HepG2 (cell line): ENCODE data around the gene EIF1. TPM values are rescaled to one million over a fixed set of nuclear protein-coding genes. Genes with fewer than 3 reads are reported as not detected.

Experiments
- ARID5B ChIP-seq: IDR thresholded peaks from 2 replicates; pipeline ENCODE4 v1.4.0; 2020; ENCODE audit warnings: mild to moderate bottlenecking, missing genetic modification reagents
- CBX5 ChIP-seq: sonication (generic); formaldehyde crosslinking; IDR thresholded peaks from 2 replicates; pipeline ENCODE4 v1.4.0; 2020; ENCODE audit warnings: missing genetic modification reagents, borderline replicate concordance
- DNMT1 ChIP-seq: sonication (generic); formaldehyde crosslinking; IDR thresholded peaks from 2 replicates; pipeline ENCODE4 v1.5.1; 2020; ENCODE audit warnings: mild to moderate bottlenecking, missing genetic modification reagents
- ETS1 ChIP-seq: sonication (generic); formaldehyde crosslinking; IDR thresholded peaks from 2 replicates; pipeline ENCODE4 v1.4.0; 2020; ENCODE audit warnings: missing genetic modification reagents
- HNRNPLL ChIP-seq: fragments of 200-400 bp; formaldehyde crosslinking; IDR thresholded peaks from 2 replicates; pipeline ENCODE4 v1.6.1; 2017; ENCODE audit warnings: mild to moderate bottlenecking, low read depth, low read length; ENCODE audit not compliant: poor library complexity, severe bottlenecking
- KLF11 ChIP-seq: IDR thresholded peaks from 2 replicates; pipeline ENCODE4 v1.6.1; 2016; ENCODE audit warnings: missing compliant biosample characterization
- MIER3 ChIP-seq: IDR thresholded peaks from 2 replicates; pipeline ENCODE4 v1.6.1; 2016; ENCODE audit warnings: missing compliant biosample characterization, borderline replicate concordance
- MTERF4 ChIP-seq: sonication (generic); formaldehyde crosslinking; IDR thresholded peaks from 2 replicates; pipeline ENCODE4 v1.8.0; 2023; ENCODE audit warnings: mild to moderate bottlenecking, missing genetic modification reagents
- NCOA1 ChIP-seq: sonication (generic); formaldehyde crosslinking; IDR thresholded peaks from 2 replicates; pipeline ENCODE4 v1.9.0; 2021; ENCODE audit warnings: missing genetic modification reagents
- NFYC ChIP-seq: IDR thresholded peaks from 2 replicates; pipeline ENCODE4 v1.6.1; 2016; ENCODE audit warnings: missing genetic modification reagents, missing compliant biosample characterization
- SATB2 ChIP-seq: sonication (generic); formaldehyde crosslinking; IDR thresholded peaks from 2 replicates; pipeline ENCODE4 v1.5.0; 2020; ENCODE audit warnings: missing genetic modification reagents
- SMAD3 ChIP-seq: sonication (generic); formaldehyde crosslinking; IDR thresholded peaks from 2 replicates; pipeline ENCODE4 v1.4.0; 2020; ENCODE audit warnings: missing genetic modification reagents
- THAP7 ChIP-seq: sonication (generic); formaldehyde crosslinking; IDR thresholded peaks from 2 replicates; pipeline ENCODE4 v1.8.1; 2023; ENCODE audit warnings: mild to moderate bottlenecking, missing genetic modification reagents
- ZBTB43 ChIP-seq: sonication (generic); formaldehyde crosslinking; conservative IDR thresholded peaks from 2 replicates; pipeline ENCODE4 v1.4.0; 2020; ENCODE audit warnings: missing genetic modification reagents
- ZNF20 ChIP-seq: sonication (generic); formaldehyde crosslinking; IDR thresholded peaks from 2 replicates; pipeline ENCODE4 v1.4.0; 2020; ENCODE audit warnings: mild to moderate bottlenecking, moderate library complexity, missing genetic modification reagents
- ZNF256 ChIP-seq: sonication (generic); formaldehyde crosslinking; conservative IDR thresholded peaks from 2 replicates; pipeline ENCODE4 v1.4.0; 2020; ENCODE audit warnings: missing genetic modification reagents
- ZNF354B ChIP-seq: sonication (generic); formaldehyde crosslinking; IDR thresholded peaks from 2 replicates; pipeline ENCODE4 v1.8.0; 2022; ENCODE audit warnings: mild to moderate bottlenecking, missing genetic modification reagents
- ZNF414 ChIP-seq: sonication (generic); formaldehyde crosslinking; IDR thresholded peaks from 2 replicates; pipeline ENCODE4 v1.5.0; 2020; ENCODE audit warnings: missing genetic modification reagents
- ZNF446 ChIP-seq: sonication (generic); formaldehyde crosslinking; IDR thresholded peaks from 2 replicates; pipeline ENCODE4 v1.5.0; 2020; ENCODE audit warnings: mild to moderate bottlenecking, missing genetic modification reagents
- ZNF564 ChIP-seq: sonication (generic); formaldehyde crosslinking; IDR thresholded peaks from 2 replicates; pipeline ENCODE4 v1.8.1; 2023; ENCODE audit warnings: mild to moderate bottlenecking, missing genetic modification reagents
- ZNF619 ChIP-seq: sonication (generic); formaldehyde crosslinking; IDR thresholded peaks from 2 replicates; pipeline ENCODE4 v1.4.0; 2020; ENCODE audit warnings: mild to moderate bottlenecking, missing genetic modification reagents
- ZNF709 ChIP-seq: sonication (generic); formaldehyde crosslinking; IDR thresholded peaks from 2 replicates; pipeline ENCODE4 v1.5.0; 2020; ENCODE audit warnings: mild to moderate bottlenecking, missing genetic modification reagents
- polyA plus RNA-seq, 8 experiments: library from polyadenylated mRNA; depleted of rRNA in 3 of 8; stranded (reverse) in 7 of 8; unstranded in 1 of 8; fragments of >200 nt; fragmentation: Illumina TruSeq in 4 of 8; extraction: Trizol in 4 of 8; gene quantifications; 2 replicates each; pipeline versions ENCODE4 v1.2.1 to v1.2.3, GENCODE V29; 2011 to 2016; ENCODE audit warnings: low read depth in 4 of 8, missing spikeins in 1 of 8, mixed read lengths in 1 of 8; ENCODE audit not compliant: insufficient read depth in 1 of 8
- total RNA-seq, 5 experiments: library from RNA; depleted of rRNA; stranded (reverse); fragments of >200 nt; fragmentation: Illumina TruSeq; extraction: Trizol; gene quantifications; 2 replicates each; pipeline ENCODE4 v1.2.3, GENCODE V29; 2016; ENCODE audit warnings: low read depth in 1 of 5

The EIF1 gene
- total and polyA plus RNA-seq, 2 of the 13 experiments (the other 11 are each of a cell fraction or from before 2014, with no cell fraction given): 147 to 517 TPM

- TF ChIP-seq ARID5B (CRISPR knock-in tag) (peak; percentile 57; the same call in 1 of the 2 replicates), THAP7 (CRISPR knock-in tag) (no peak), ETS1 (no peak), ZNF709 (CRISPR knock-in tag) (no peak), MTERF4 (0 out of 2 replicates have a peak, but pooled peaks have one; percentile 42), ZNF354B (CRISPR knock-in tag) (no peak), NCOA1 (CRISPR knock-in tag) (no peak), DNMT1 (CRISPR knock-in tag) (no peak), ZNF446 (CRISPR knock-in tag) (no peak), ZNF619 (no peak), ZBTB43 (CRISPR knock-in tag) (0 out of 2 replicates have a peak, but pooled peaks have one; percentile 29), ZNF414 (CRISPR knock-in tag) (no peak), MIER3 (peak; percentile 65), CBX5 (peak; percentile 71; the same call in 1 of the 2 replicates), KLF11 (CRISPR knock-in tag) (no peak), SATB2 (CRISPR knock-in tag) (no peak), ZNF256 (CRISPR knock-in tag) (no peak; the same call in 1 of the 2 replicates), HNRNPLL (peak; percentile 82), ZNF20 (no peak), SMAD3 (CRISPR knock-in tag) (0 out of 2 replicates have a peak, but pooled peaks have one; percentile 27), NFYC (CRISPR knock-in tag) (no peak), ZNF564 (no peak; the same call in 1 of the 2 replicates)
Observed at GRCh38 chr17:41666708-41667279, 21.9 kb upstream of the EIF1 start (continued).
